HCT116 (cell line): Measurements from ENCODE around the gene KCND2. TPM values are rescaled to one million over a fixed set of nuclear protein-coding genes. Genes with fewer than 3 reads are reported as not detected.

ENCODE experiments used
- ATAC-seq: fragments of 200-7000 bp; cut with Tn5 transposase; 2 replicates; pipeline ENCODE4 v1.9.1; 2020; ENCODE audit warnings: mild to moderate bottlenecking, moderate library complexity
- BruUV-seq: library from RNA; stranded (reverse); fragments of 400-500 nt; replicated peaks from 2 replicates; lab custom pipeline; 2021; lab: Mats Ljungman, UMichigan
- CTCF ChIA-PET: fragments of 300-600 bp; sonication (Branson Sonifier 250); formaldehyde crosslinking; loops from one replicate; lab custom pipeline; 2021; ENCODE audit warnings: antibody characterized with exemption; lab: Charles Lee
- POLR2A ChIA-PET: fragments of 300-600, 350-600 bp; sonication (Branson Sonifier 250); formaldehyde crosslinking; loops from one replicate; lab custom pipeline; 2021; ENCODE audit warnings: antibody characterized with exemption; lab: Charles Lee
- RAD21 ChIA-PET, 2 experiments: fragments of 300-600 bp; sonication (Branson Sonifier 250); formaldehyde crosslinking; loops; one replicate each; lab custom pipeline; 2023; ENCODE audit warnings: low total read pairs in 2 of 2; ENCODE audit not compliant: uncharacterized antibody in 2 of 2, unreplicated experiment in 2 of 2, low non-redundant PET in 1 of 2; lab: Charles Lee
- DNase-seq: peaks from one replicate; pipeline ENCODE4 v3.0.0-alpha.2; 2010; ENCODE audit warnings: low read depth, low spot score
- H2AFZ ChIP-seq: fragments of 200-600 bp; shearing (Covaris generic), sonication (generic); 2 replicates; pipeline ENCODE4 v1.6.1; 2017; ENCODE audit warnings: low read depth, mixed run types, mixed read lengths, antibody characterized with exemption, low read length; ENCODE audit not compliant: poor library complexity, severe bottlenecking
- H3K27ac ChIP-seq: 2 replicates; pipeline ENCODE4 v1.5.1; 2012; ENCODE audit warnings: low read depth, low read length
- H3K27me3 ChIP-seq: fragments of 200-600 bp; sonication (generic); 2 replicates; pipeline ENCODE4 v1.6.1; 2016; ENCODE audit warnings: mixed run types, low read length, mixed read lengths; ENCODE audit not compliant: insufficient read depth
- H3K36me3 ChIP-seq, 2 experiments: fragments of 200-500 bp in 1 of 2; fragments of 200-600 bp in 1 of 2; sonication (Bioruptor generic) in 1 of 2; sonication (generic) in 1 of 2; 2 replicates each; pipeline versions ENCODE4 v1.5.1 to v1.6.1; 2014 to 2016; ENCODE audit warnings: low read length in 2 of 2, inconsistent platforms in 1 of 2, mixed read lengths in 1 of 2, mixed run types in 1 of 2; ENCODE audit not compliant: insufficient read depth in 2 of 2, control insufficient read depth in 1 of 2
- H3K4me1 ChIP-seq, 2 experiments: fragments of 200-600 bp in 1 of 2; sonication (generic) in 1 of 2; 2 replicates each; pipeline versions ENCODE4 v1.5.1 to v1.6.1; 2012 to 2017; ENCODE audit warnings: low read length in 2 of 2, inconsistent platforms in 1 of 2, mild to moderate bottlenecking in 1 of 2, mixed read lengths in 1 of 2, mixed run types in 1 of 2, moderate library complexity in 1 of 2; ENCODE audit not compliant: insufficient read depth in 2 of 2, control insufficient read depth in 1 of 2
- H3K4me2 ChIP-seq: fragments of 200-600 bp; sonication (generic); 2 replicates; pipeline ENCODE4 v1.6.1; 2017; ENCODE audit warnings: mixed run types, low read length, mixed read lengths
- H3K4me3 ChIP-seq, 2 experiments: fragments of 200-600 bp in 1 of 2; sonication (generic) in 1 of 2; replicated peaks in 1 of 2; 2 replicates each; pipeline ENCODE4 v1.5.1; 2011 to 2016; ENCODE audit warnings: low read length in 2 of 2, control low read depth in 1 of 2, low read depth in 1 of 2, mild to moderate bottlenecking in 1 of 2, mixed read lengths in 1 of 2, mixed run types in 1 of 2
- H3K79me2 ChIP-seq: fragments of 200-600 bp; sonication (generic); 2 replicates; pipeline ENCODE4 v1.6.1; 2017; ENCODE audit warnings: mild to moderate bottlenecking, mixed run types, low read length, moderate library complexity, mixed read lengths; ENCODE audit not compliant: insufficient read depth
- H3K9ac ChIP-seq: fragments of 200-600 bp; sonication (generic); 2 replicates; pipeline ENCODE4 v1.6.1; 2016; ENCODE audit warnings: low read length, mixed read lengths
- H3K9me2 ChIP-seq: fragments of 200-600 bp; sonication (generic), shearing (Covaris generic); 2 replicates; pipeline ENCODE4 v1.6.1; 2017; ENCODE audit warnings: mixed run types, mild to moderate bottlenecking, moderate library complexity; ENCODE audit not compliant: insufficient read depth
- H3K9me3 ChIP-seq, 2 experiments: fragments of 200-500 bp in 1 of 2; fragments of 200-600 bp in 1 of 2; sonication (Bioruptor generic) in 1 of 2; sonication (generic) in 1 of 2; 2 replicates each; pipeline ENCODE4 v1.6.1; 2014 to 2017; ENCODE audit warnings: low read length in 2 of 2, mixed read lengths in 2 of 2, inconsistent platforms in 1 of 2, low read depth in 1 of 2, mild to moderate bottlenecking in 1 of 2, mixed run types in 1 of 2, moderate library complexity in 1 of 2; ENCODE audit not compliant: control insufficient read depth in 1 of 2, insufficient read depth in 1 of 2
- H4K20me1 ChIP-seq: fragments of 200-600 bp; sonication (generic), shearing (Covaris generic); 2 replicates; pipeline ENCODE4 v1.6.1; 2017; ENCODE audit warnings: mixed run types, mild to moderate bottlenecking, moderate library complexity; ENCODE audit not compliant: insufficient read depth
- CEBPB ChIP-seq: IDR thresholded peaks from 2 replicates; pipeline ENCODE4 v1.6.1; 2012; ENCODE audit warnings: low read depth
- CTCF ChIP-seq, 3 experiments: fragments of 200-600 bp in 1 of 3; sonication (generic) in 1 of 3; IDR thresholded peaks in 2 of 3; conservative IDR thresholded peaks in 1 of 3; 2 replicates each; pipeline ENCODE4 v1.5.1; 2012 to 2017; ENCODE audit warnings: low read depth in 2 of 3, low read length in 2 of 3, antibody characterized with exemption in 1 of 3, borderline replicate concordance in 1 of 3, control low read depth in 1 of 3, mild to moderate bottlenecking in 1 of 3, mixed read lengths in 1 of 3, mixed run types in 1 of 3, moderate library complexity in 1 of 3; ENCODE audit not compliant: insufficient read depth in 1 of 3
- EGR1 ChIP-seq: IDR thresholded peaks from 2 replicates; pipeline ENCODE4 v1.6.1; 2012; ENCODE audit warnings: low read depth
- ELF1 ChIP-seq: IDR thresholded peaks from 2 replicates; pipeline ENCODE4 v1.6.1; 2012; ENCODE audit warnings: low read depth, borderline replicate concordance
- EZH2phosphoT487 ChIP-seq: fragments of 200-600 bp; IDR thresholded peaks from 2 replicates; pipeline ENCODE4 v1.6.1; 2018; ENCODE audit warnings: antibody characterized with exemption, borderline replicate concordance
- FOSL1 ChIP-seq: IDR thresholded peaks from 2 replicates; pipeline ENCODE4 v1.6.1; 2012; ENCODE audit warnings: low read depth
- JUND ChIP-seq: IDR thresholded peaks from 2 replicates; pipeline ENCODE4 v1.6.1; 2012
- MAX ChIP-seq: IDR thresholded peaks from 2 replicates; pipeline ENCODE4 v1.6.1; 2012
- POLR2A ChIP-seq: IDR thresholded peaks from 2 replicates; pipeline ENCODE4 v1.7.0; 2011; ENCODE audit warnings: borderline replicate concordance; ENCODE audit not compliant: insufficient read depth, insufficient read length; ENCODE audit errors: extremely low read depth
- POLR2AphosphoS5 ChIP-seq: IDR thresholded peaks from 2 replicates; pipeline ENCODE4 v1.6.1; 2011; ENCODE audit warnings: mild to moderate bottlenecking, low read depth, low read length, moderate library complexity
- RAD21 ChIP-seq: IDR thresholded peaks from 2 replicates; pipeline ENCODE4 v1.6.1; 2012; ENCODE audit warnings: low read depth, mild to moderate bottlenecking
- REST ChIP-seq: IDR thresholded peaks from 2 replicates; pipeline ENCODE4 v1.6.1; 2012; ENCODE audit warnings: low read depth
- SIN3A ChIP-seq: IDR thresholded peaks from 2 replicates; pipeline ENCODE4 v1.6.1; 2012; ENCODE audit warnings: low read depth
- SP1 ChIP-seq: IDR thresholded peaks from 2 replicates; pipeline ENCODE4 v1.6.1; 2012; ENCODE audit warnings: low read depth
- SRF ChIP-seq: IDR thresholded peaks from 2 replicates; pipeline ENCODE4 v1.6.1; 2012; ENCODE audit warnings: low read depth
- TCF7L2 ChIP-seq: IDR thresholded peaks from 2 replicates; pipeline ENCODE4 v1.7.0; 2011; ENCODE audit warnings: borderline replicate concordance, inconsistent platforms; ENCODE audit not compliant: insufficient read depth, insufficient read length; ENCODE audit errors: extremely low read depth
- ZBTB33 ChIP-seq: IDR thresholded peaks from 2 replicates; pipeline ENCODE4 v1.6.1; 2011; ENCODE audit warnings: mild to moderate bottlenecking, low read length, moderate library complexity; ENCODE audit not compliant: insufficient replicate concordance; ENCODE audit errors: extremely low read depth
- ZFX ChIP-seq: fragments of 450-650 bp; IDR thresholded peaks from 2 replicates; pipeline ENCODE4 v1.6.1; 2017
- intact Hi-C: fragments of 100-400 bp; cut with micrococcal nuclease; formaldehyde crosslinking; loops from 2 replicates; pipeline ENCODE4 v1.10.0; 2022
- total RNA-seq: library from RNA; stranded (reverse); gene quantifications from one replicate; pipeline ENCODE4 v1.2.1, GENCODE V29; 2021; ENCODE audit not compliant: unreplicated experiment

The KCND2 gene
- total RNA-seq, 1 experiment from 2014 or later = 0.05 TPM

GRCh38 chr7:120307991-120308545 lies 35.1 kb downstream of the KCND2 start:
- Histone ChIP-seq H3K4me3 (no peak overlapping the region), H3K79me2 (no peaks in the 10 kb centered on the region), H3K9me3 (no peaks in the 10 kb centered on the region), H4K20me1 (no peaks in the 10 kb centered on the region), H3K9me2 (no peaks in the 10 kb centered on the region), H3K4me1 (no peaks in the 10 kb centered on the region), H3K27ac (no peak overlapping the region), H3K9ac (no peak overlapping the region), H3K27me3 (no peaks in the 10 kb centered on the region), H3K4me2 (no peak overlapping the region), H3K36me3 (no peaks in the 10 kb centered on the region), H2AFZ (no peak overlapping the region)
- ChIA-PET POLR2A (no interaction called here), RAD21 (no interaction called here), CTCF (no interaction called here)
- TF ChIP-seq SP1 (no peak), RAD21 (no peak), ZBTB33 (no peak), ELF1 (no peak), CEBPB (no peak), MAX (no peak), SIN3A (no peak), ZFX (no peak), SRF (no peak), TCF7L2 (no peak), CTCF (IDR thresholded peaks at IDR 0.05 in 2 of 3, conservative IDR thresholded peaks at IDR 0.05 in 1 of 3; ENCODE audit: borderline replicate concordance in 1 of 3, insufficient read depth in 1 of 3, low read depth in 2 of 3, low read length in 2 of 3) (no peak), JUND (no peak), EZH2phosphoT487 (no peak), FOSL1 (no peak), EGR1 (no peak), POLR2AphosphoS5 (no peak), REST (no peak), POLR2A (no peak)
- ATAC-seq (no peak), DNase-seq (no peak)
- BruUV-seq = no TSS peak
- intact Hi-C loops = no loop called here
